Measurements from ENCODE around the gene MYO15A.

DNA sequence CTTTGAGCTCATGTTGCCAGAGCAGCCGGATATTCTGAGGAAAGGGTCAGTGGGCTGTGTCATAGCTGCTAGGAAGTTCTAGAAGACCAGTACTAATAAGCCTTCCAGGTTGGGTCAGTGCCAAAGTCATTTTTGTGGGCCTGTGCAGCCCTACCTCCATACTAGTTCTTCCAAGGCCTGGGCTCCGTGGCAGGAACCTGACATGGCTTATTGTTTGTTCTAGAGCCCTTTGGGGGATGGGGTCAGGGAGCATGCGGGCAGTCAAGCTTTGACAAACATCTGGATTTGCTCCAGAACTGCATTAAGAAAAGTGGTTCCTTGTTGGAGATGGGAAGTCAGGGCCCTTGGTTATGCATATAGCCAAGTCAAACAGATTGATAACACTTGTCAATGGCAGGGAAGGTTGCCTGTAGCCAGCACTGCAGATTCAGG is 82.7 kb downstream of the MYO15A start:
- TF ChIP-seq, protein P1, sequence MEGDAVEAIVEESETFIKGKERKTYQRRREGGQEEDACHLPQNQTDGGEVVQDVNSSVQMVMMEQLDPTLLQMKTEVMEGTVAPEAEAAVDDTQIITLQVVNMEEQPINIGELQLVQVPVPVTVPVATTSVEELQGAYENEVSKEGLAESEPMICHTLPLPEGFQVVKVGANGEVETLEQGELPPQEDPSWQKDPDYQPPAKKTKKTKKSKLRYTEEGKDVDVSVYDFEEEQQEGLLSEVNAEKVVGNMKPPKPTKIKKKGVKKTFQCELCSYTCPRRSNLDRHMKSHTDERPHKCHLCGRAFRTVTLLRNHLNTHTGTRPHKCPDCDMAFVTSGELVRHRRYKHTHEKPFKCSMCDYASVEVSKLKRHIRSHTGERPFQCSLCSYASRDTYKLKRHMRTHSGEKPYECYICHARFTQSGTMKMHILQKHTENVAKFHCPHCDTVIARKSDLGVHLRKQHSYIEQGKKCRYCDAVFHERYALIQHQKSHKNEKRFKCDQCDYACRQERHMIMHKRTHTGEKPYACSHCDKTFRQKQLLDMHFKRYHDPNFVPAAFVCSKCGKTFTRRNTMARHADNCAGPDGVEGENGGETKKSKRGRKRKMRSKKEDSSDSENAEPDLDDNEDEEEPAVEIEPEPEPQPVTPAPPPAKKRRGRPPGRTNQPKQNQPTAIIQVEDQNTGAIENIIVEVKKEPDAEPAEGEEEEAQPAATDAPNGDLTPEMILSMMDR (IDR thresholded peaks at IDR 0.05): no peak
- no peak for TF ChIP-seq POLR2AphosphoS5 (IDR thresholded peaks at IDR 0.05)

Measured in esophagus muscularis mucosa (tissue), 3 donors.